ENCODE data around the gene MROH2B.

Gene MROH2B

GRCh38 chr5:40957048-40957447, 114.1 kb downstream of the MROH2B start:
- Mint-ChIP-seq H3K36me3 (ENCODE audit: low read depth) (no peaks in the 10 kb centered on the region), H3K9me3 (peaks cover 4% of the 10 kb centered on the region), H3K4me3 (no peak overlapping the region), H3K4me1 (no peaks in the 10 kb centered on the region), H3K27ac (no peak overlapping the region), H3K27me3 (ENCODE audit: low read depth, poor library complexity) (no peaks in the 10 kb centered on the region)
- no peak for TF ChIP-seq CTCF (IDR thresholded peaks at IDR 0.05)
- DNase-seq = no peak

GRCh38 chr5:40955313-40955712, 115.8 kb downstream of the MROH2B start:
- no peak overlapping the region for H3K4me3 Mint-ChIP-seq
- H3K9me3 Mint-ChIP-seq = peaks cover 4% of the 10 kb centered on the region
- no peak overlapping the region for H3K27ac Mint-ChIP-seq
- H3K27me3 Mint-ChIP-seq (ENCODE audit: low read depth, poor library complexity) = no peaks in the 10 kb centered on the region
- H3K4me1 Mint-ChIP-seq = no peaks in the 10 kb centered on the region
- TF ChIP-seq CTCF (IDR thresholded peaks at IDR 0.05) = no peak
- H3K36me3 Mint-ChIP-seq (ENCODE audit: low read depth) = no peaks in the 10 kb centered on the region
- DNase-seq = no peak

Data from nephron progenitor cell (in vitro differentiated cells).